CD4-positive, alpha-beta T cell treated with Interleukin-15 for 1 hour (primary cell): Measurements from ENCODE around the gene IGSF11.
A peak's percentile ranks its signal among the peaks of the same experiment; 100 is the strongest.

ENCODE experiments used
- DNase-seq: peaks from one replicate; pipeline ENCODE4 v3.0.0-alpha.2; 2020

Gene IGSF11

GRCh38 chr3:118948146-118948545, 86.5 kb downstream of the IGSF11 start:
- DNase-seq: no peak

GRCh38 chr3:118946449-118946848, 88.2 kb downstream of the IGSF11 start:
- DNase-seq: no peak

GRCh38 chr3:118945834-118946233, 88.8 kb downstream of the IGSF11 start:
- no peak for DNase-seq

GRCh38 chr3:118943597-118943996, 91.0 kb downstream of the IGSF11 start:
- DNase-seq: no peak

- DNase-seq: no peak
Measured at GRCh38 chr3:118942671-118943070, 92.0 kb downstream of the IGSF11 start.

- DNase-seq: no peak
Measured at GRCh38 chr3:118942195-118942594, 92.5 kb downstream of the IGSF11 start.

GRCh38 chr3:118941236-118941635, 93.4 kb downstream of the IGSF11 start:
- DNase-seq: no peak

- no peak for DNase-seq
Measured at GRCh38 chr3:118938183-118938961, 96.3 kb downstream of the IGSF11 start.

- no peak for DNase-seq
Measured at GRCh38 chr3:118936811-118937210, 97.8 kb downstream of the IGSF11 start.

GRCh38 chr3:118932822-118933558, 101.7 kb downstream of the IGSF11 start:
- no peak for DNase-seq

- DNase-seq: no peak
Measured at GRCh38 chr3:118931996-118932395, 102.7 kb downstream of the IGSF11 start.

- no peak for DNase-seq
Measured at GRCh38 chr3:118927449-118927848, 107.2 kb downstream of the IGSF11 start.

GRCh38 chr3:118912188-118912587, 122.5 kb downstream of the IGSF11 start:
- no peak for DNase-seq

- DNase-seq: no peak
Measured at GRCh38 chr3:118910332-118910731, 124.3 kb downstream of the IGSF11 start.

GRCh38 chr3:118909763-118910162, 124.9 kb downstream of the IGSF11 start:
- DNase-seq: no peak

GRCh38 chr3:118907909-118908308, 126.7 kb downstream of the IGSF11 start:
- DNase-seq: no peak

GRCh38 chr3:118900737-118901525, 133.7 kb downstream of the IGSF11 start:
- DNase-seq: no peak

- DNase-seq: no peak
Measured at GRCh38 chr3:118890206-118890605, 144.4 kb downstream of the IGSF11 start.

- DNase-seq: no peak
Measured at GRCh38 chr3:118889691-118890090, 145.0 kb downstream of the IGSF11 start.

- DNase-seq: no peak
Measured at GRCh38 chr3:118886708-118887107, 147.9 kb downstream of the IGSF11 start.

- DNase-seq: peak; percentile 55
Measured at GRCh38 chr3:118884748-118885206, 149.9 kb downstream of the IGSF11 start.

- DNase-seq: peak; percentile 43
Measured at GRCh38 chr3:118882353-118882947, 152.2 kb downstream of the IGSF11 start.

- DNase-seq: no peak
Measured at GRCh38 chr3:118868051-118868450, 166.6 kb downstream of the IGSF11 start.
